Tibial nerve (tissue), 4 donors: ENCODE data around the gene S100A14. TPM values are rescaled to one million over a fixed set of nuclear protein-coding genes. Genes with fewer than 3 reads are reported as not detected.
"Not testable (repeated sequence)": the region's sequence is repeated elsewhere in the genome, so short reads cannot be mapped to it uniquely, and the experiment has no call there.

Experiments
- DNase-seq, 2 donors: peaks; one replicate each; pipeline ENCODE4 v3.0.0-alpha.2; 2019; ENCODE audit warnings: low spot score in 2 of 2
- H3K27ac ChIP-seq, 4 donors: fragments of 200-600 bp; sonication (generic) in 3 of 4; one replicate each; pipeline ENCODE4 v1.5.1; 2017 to 2019; ENCODE audit warnings: mild to moderate bottlenecking in 1 of 4
- H3K27me3 ChIP-seq, 2 donors: fragments of 200-600 bp; sonication (generic) in 1 of 2; one replicate each; pipeline versions ENCODE4 v1.5.1 to v1.6.0; 2017 to 2019
- H3K36me3 ChIP-seq, 3 donors: fragments of 200-600 bp; sonication (generic); one replicate each; pipeline ENCODE4 v1.5.1; 2018 to 2019
- H3K4me1 ChIP-seq, 4 donors: fragments of 200-600 bp; sonication (generic) in 3 of 4; one replicate each; pipeline ENCODE4 v1.5.1; 2017 to 2019
- H3K4me3 ChIP-seq, 4 donors: fragments of 200-600 bp; sonication (generic) in 3 of 4; one replicate each; pipeline ENCODE4 v1.5.1; 2017 to 2019; ENCODE audit warnings: mild to moderate bottlenecking in 1 of 4, moderate library complexity in 1 of 4
- H3K9me3 ChIP-seq, 4 donors: fragments of 200-600 bp; sonication (generic) in 3 of 4; one replicate each; pipeline ENCODE4 v1.5.1; 2017 to 2019
- CTCF ChIP-seq, 5 experiments: fragments of 200-600 bp in 3 of 5; fragments of 450-650 bp in 2 of 5; sonication (generic) in 3 of 5; IDR thresholded peaks; one replicate each; pipeline ENCODE4 v1.5.1; 2016 to 2019; ENCODE audit warnings: antibody characterized with exemption in 5 of 5, mild to moderate bottlenecking in 3 of 5, moderate library complexity in 2 of 5
- EP300 ChIP-seq, 2 donors: sonication (generic); formaldehyde crosslinking; IDR thresholded peaks; one replicate each; pipeline ENCODE4 v1.6.1; 2017; ENCODE audit warnings: antibody characterized with exemption in 2 of 2, mild to moderate bottlenecking in 1 of 2
- POLR2A ChIP-seq, 2 donors: fragments of 450-650 bp; IDR thresholded peaks; one replicate each; pipeline ENCODE4 v1.6.1; 2017; ENCODE audit warnings: antibody characterized with exemption in 2 of 2, mild to moderate bottlenecking in 2 of 2, moderate library complexity in 2 of 2
- WGBS, 2 donors: methylation state at CpG; one replicate each; pipeline ENCODE4 v1.1.5; 2018; 5-methylcytosine and 5-hydroxymethylcytosine counted together
- total RNA-seq, 4 donors: library from RNA; depleted of rRNA; stranded (reverse); fragments of >200 nt; gene quantifications; one replicate each; pipeline ENCODE4 v1.1.0, GENCODE V29; 2016

The S100A14 gene
- total RNA-seq, 4 donors from 2014 or later = 15.3 TPM; not detected in 3

- Histone ChIP-seq H3K4me3 (no peak overlapping the region), H3K27me3 (no peaks in the 10 kb centered on the region), H3K27ac (no peak overlapping the region), H3K9me3 (no peaks in the 10 kb centered on the region), H3K4me1 (peaks cover 0 to 4% (median under 1%) of the 10 kb centered on the region in 4 donors), H3K36me3 (no peaks in the 10 kb centered on the region)
- no peak for DNase-seq
- WGBS, 2 donors = 67 to 68% methylated on average over 5 of the region's 5 CpGs
- TF ChIP-seq EP300 (IDR thresholded peaks at IDR 0.05) (no peak), POLR2A (IDR thresholded peaks at IDR 0.05) (no peak), CTCF (IDR thresholded peaks at IDR 0.05) (no peak)
Measured at GRCh38 chr1:153587314-153587713, 28.8 kb downstream of the S100A14 start.

- no peak for DNase-seq
- Histone ChIP-seq H3K27me3 (no peaks in the 10 kb centered on the region), H3K27ac (no peak overlapping the region), H3K36me3 (no peaks in the 10 kb centered on the region), H3K4me3 (no peak overlapping the region), H3K4me1 (no peaks in the 10 kb centered on the region), H3K9me3 (no peaks in the 10 kb centered on the region)
- WGBS, 2 donors = 33 to 53% methylated on average over 1 of the region's 1 CpG
- TF ChIP-seq EP300 (IDR thresholded peaks at IDR 0.05) = no peak
- TF ChIP-seq CTCF (IDR thresholded peaks at IDR 0.05) = no peak
- TF ChIP-seq POLR2A (IDR thresholded peaks at IDR 0.05) = no peak
Measured at GRCh38 chr1:153586347-153586746, 29.8 kb downstream of the S100A14 start.

- Histone ChIP-seq H3K27ac (no peak overlapping the region), H3K9me3 (no peaks in the 10 kb centered on the region), H3K4me1 (no peaks in the 10 kb centered on the region), H3K36me3 (no peaks in the 10 kb centered on the region), H3K4me3 (no peak overlapping the region), H3K27me3 (no peaks in the 10 kb centered on the region)
- no peak for DNase-seq
- TF ChIP-seq CTCF (IDR thresholded peaks at IDR 0.05) = no peak
- TF ChIP-seq POLR2A (IDR thresholded peaks at IDR 0.05) = no peak
- no peak for TF ChIP-seq EP300 (IDR thresholded peaks at IDR 0.05)
- 71 to 77% methylated on average over 1 of the region's 1 CpG for WGBS, 2 donors
Measured at GRCh38 chr1:153585006-153585405, 31.1 kb downstream of the S100A14 start.

GRCh38 chr1:153583976-153584375 is 32.1 kb downstream of the S100A14 start:
- 60 to 78% methylated on average over 2 of the region's 2 CpGs for WGBS, 2 donors
- H3K27ac ChIP-seq = no peak overlapping the region
- no peaks in the 10 kb centered on the region for H3K4me1 ChIP-seq
- no peaks in the 10 kb centered on the region for H3K36me3 ChIP-seq
- H3K27me3 ChIP-seq = no peaks in the 10 kb centered on the region
- no peak for DNase-seq
- TF ChIP-seq EP300 (IDR thresholded peaks at IDR 0.05) = no peak
- no peak for TF ChIP-seq CTCF (IDR thresholded peaks at IDR 0.05)
- TF ChIP-seq POLR2A (IDR thresholded peaks at IDR 0.05) = no peak
- no peak overlapping the region for H3K4me3 ChIP-seq
- H3K9me3 ChIP-seq = no peaks in the 10 kb centered on the region

- H3K4me1 ChIP-seq, H3K36me3 ChIP-seq, H3K9me3 ChIP-seq, H3K4me3 ChIP-seq, DNase-seq, H3K27me3 ChIP-seq, H3K27ac ChIP-seq: not testable (repeated sequence)
- 80 to 84% methylated on average over 2 to 3 of the region's 3 CpGs for WGBS, 2 donors
Measured at GRCh38 chr1:153583514-153583913, 32.6 kb downstream of the S100A14 start.

- WGBS, 2 donors = 90 to 95% methylated on average over 20 to 27 of the region's 34 CpGs
- not testable (repeated sequence) for H3K9me3 ChIP-seq, DNase-seq, H3K4me3 ChIP-seq, H3K27ac ChIP-seq, H3K4me1 ChIP-seq, H3K36me3 ChIP-seq, H3K27me3 ChIP-seq
Measured at GRCh38 chr1:153582836-153583235, 33.3 kb downstream of the S100A14 start.
